WTC11 (cell line): ENCODE measurements around the gene SULF2. TPM values are rescaled to one million over a fixed set of nuclear protein-coding genes. Genes with fewer than 3 reads are reported as not detected.

Experiments used
- ATAC-seq: fragments of 200-7000 bp; cut with Tn5 transposase; 2 replicates; pipeline ENCODE4 v1.10.0; 2021; ENCODE audit warnings: mild to moderate bottlenecking, moderate library complexity
- CTCF ChIA-PET: fragments of 300-600 bp; sonication (Branson Sonifier 250); formaldehyde crosslinking; loops from one replicate; lab custom pipeline; 2021; ENCODE audit warnings: antibody characterized with exemption; lab: Charles Lee
- POLR2A ChIA-PET: fragments of 350-600 bp; sonication (Branson Sonifier 250); formaldehyde crosslinking; loops from one replicate; lab custom pipeline; 2021; ENCODE audit warnings: antibody characterized with exemption; lab: Charles Lee
- DNase-seq: peaks from one replicate; pipeline ENCODE4 v3.0.0; 2021; ENCODE audit warnings: low spot score
- H3K27ac Mint-ChIP-seq: 2 replicates; pipeline ENCODE4 v1.8.0; 2021; ENCODE audit warnings: mixed read lengths
- H3K27me3 Mint-ChIP-seq: 2 replicates; pipeline ENCODE4 v1.8.0; 2021; ENCODE audit warnings: low read depth, mild to moderate bottlenecking, moderate library complexity, mixed read lengths
- H3K36me3 Mint-ChIP-seq: 2 replicates; pipeline ENCODE4 v1.8.0; 2021; ENCODE audit warnings: mixed read lengths
- H3K4me1 Mint-ChIP-seq: 2 replicates; pipeline ENCODE4 v1.8.0; 2022; ENCODE audit warnings: mixed read lengths
- H3K4me3 Mint-ChIP-seq: 2 replicates; pipeline ENCODE4 v1.8.0; 2021; ENCODE audit warnings: mild to moderate bottlenecking, moderate library complexity, mixed read lengths
- H3K9me3 Mint-ChIP-seq: 2 replicates; pipeline ENCODE4 v1.8.0; 2021; ENCODE audit warnings: mixed read lengths
- ATF1 ChIP-seq: sonication (generic); formaldehyde crosslinking; IDR thresholded peaks from 2 replicates; pipeline ENCODE4 v1.8.1; 2023; ENCODE audit warnings: mild to moderate bottlenecking, moderate library complexity, missing genetic modification reagents
- CREB1 ChIP-seq: sonication (generic); formaldehyde crosslinking; IDR thresholded peaks from 2 replicates; pipeline ENCODE4 v1.8.0; 2023; ENCODE audit warnings: mild to moderate bottlenecking, missing genetic modification reagents
- FOXK1 ChIP-seq: sonication (generic); formaldehyde crosslinking; IDR thresholded peaks from 2 replicates; pipeline ENCODE4 v1.8.0; 2022; ENCODE audit warnings: mild to moderate bottlenecking, moderate library complexity, missing genetic modification reagents
- FOXP4 ChIP-seq: sonication (generic); formaldehyde crosslinking; IDR thresholded peaks from 2 replicates; pipeline ENCODE4 v1.8.0; 2022; ENCODE audit warnings: mild to moderate bottlenecking, missing genetic modification reagents
- IRF2 ChIP-seq: sonication (generic); formaldehyde crosslinking; IDR thresholded peaks from 2 replicates; pipeline ENCODE4 v1.8.0; 2022; ENCODE audit warnings: low read depth, missing genetic modification reagents, borderline replicate concordance
- JUN ChIP-seq: sonication (generic); formaldehyde crosslinking; IDR thresholded peaks from 2 replicates; pipeline ENCODE4 v1.8.0; 2023; ENCODE audit warnings: mild to moderate bottlenecking, missing genetic modification reagents
- MLX ChIP-seq: sonication (generic); formaldehyde crosslinking; IDR thresholded peaks from 2 replicates; pipeline ENCODE4 v1.8.1; 2023; ENCODE audit warnings: mild to moderate bottlenecking, missing genetic modification reagents, moderate library complexity
- MYBL2 ChIP-seq: sonication (generic); formaldehyde crosslinking; IDR thresholded peaks from 2 replicates; pipeline ENCODE4 v1.8.1; 2023; ENCODE audit warnings: mild to moderate bottlenecking, moderate library complexity, missing genetic modification reagents
- NFYB ChIP-seq: sonication (generic); formaldehyde crosslinking; conservative IDR thresholded peaks from 2 replicates; pipeline ENCODE4 v1.8.0; 2022; ENCODE audit warnings: low read depth, missing genetic modification reagents
- RORB ChIP-seq: fragments of 250-450 bp; sonication (Bioruptor Pico); IDR thresholded peaks from 2 replicates; pipeline ENCODE4 v1.9.0; 2021; ENCODE audit warnings: mild to moderate bottlenecking
- SMAD3 ChIP-seq: sonication (generic); formaldehyde crosslinking; IDR thresholded peaks from 2 replicates; pipeline ENCODE4 v1.8.0; 2022; ENCODE audit warnings: missing genetic modification reagents, mild to moderate bottlenecking, borderline replicate concordance
- TEAD1 ChIP-seq: sonication (generic); formaldehyde crosslinking; IDR thresholded peaks from 2 replicates; pipeline ENCODE4 v1.8.0; 2022; ENCODE audit warnings: mild to moderate bottlenecking, missing genetic modification reagents
- ZMAT4 ChIP-seq: fragments of 250-450 bp; sonication (Bioruptor Pico); IDR thresholded peaks from 2 replicates; pipeline ENCODE4 v1.9.0; 2021; ENCODE audit warnings: mild to moderate bottlenecking
- ZNF138 ChIP-seq: sonication (generic); formaldehyde crosslinking; conservative IDR thresholded peaks from 2 replicates; pipeline ENCODE4 v1.8.1; 2022; ENCODE audit warnings: mild to moderate bottlenecking, moderate library complexity, missing genetic modification reagents
- ZNF232 ChIP-seq: sonication (generic); formaldehyde crosslinking; IDR thresholded peaks from 2 replicates; pipeline ENCODE4 v1.8.0; 2022; ENCODE audit warnings: mild to moderate bottlenecking, missing genetic modification reagents
- ZNF416 ChIP-seq: fragments of 250-450 bp; sonication (Bioruptor Pico); IDR thresholded peaks from 2 replicates; pipeline ENCODE4 v1.9.0; 2021; ENCODE audit warnings: mild to moderate bottlenecking, inconsistent platforms
- total RNA-seq: library from RNA; stranded (reverse); gene quantifications from 3 replicates; pipeline ENCODE4 v1.2.3, GENCODE V29; 2021
- TF ChIP-seq, protein P1 (sequence below): sonication (generic); formaldehyde crosslinking; IDR thresholded peaks from 2 replicates; pipeline ENCODE4 v1.8.0; 2022; ENCODE audit warnings: missing genetic modification reagents
- TF ChIP-seq, protein P2 (sequence below): fragments of 250-450 bp; sonication (Bioruptor Pico); IDR thresholded peaks from 2 replicates; pipeline ENCODE4 v2.1.2; 2022; ENCODE audit warnings: mild to moderate bottlenecking, moderate library complexity
- TF ChIP-seq, protein P3 (sequence below): fragments of 250-450 bp; sonication (Bioruptor Pico); IDR thresholded peaks from 2 replicates; pipeline ENCODE4 v1.9.0; 2021; ENCODE audit warnings: moderate library complexity, mild to moderate bottlenecking, inconsistent platforms, borderline replicate concordance
- TF ChIP-seq, protein P4 (sequence below): sonication (generic); formaldehyde crosslinking; IDR thresholded peaks from 2 replicates; pipeline ENCODE4 v1.8.1; 2023; ENCODE audit warnings: mild to moderate bottlenecking, missing genetic modification reagents
- TF ChIP-seq, protein P5 (sequence below): sonication (generic); formaldehyde crosslinking; IDR thresholded peaks from 2 replicates; pipeline ENCODE4 v1.8.0; 2022; ENCODE audit warnings: mild to moderate bottlenecking, missing genetic modification reagents

Gene SULF2
- total RNA-seq, 1 experiment from 2014 or later, result 36.0 TPM

- POLR2A ChIA-PET, result no interaction called here
- peak overlapping the region; percentile 76 for H3K4me3 Mint-ChIP-seq
- no peaks in the 10 kb centered on the region for H3K36me3 Mint-ChIP-seq
- H3K27ac Mint-ChIP-seq, result no peak overlapping the region
- H3K27me3 Mint-ChIP-seq, result peaks cover 38% of the 10 kb centered on the region
- CTCF ChIA-PET, result interaction anchor here (0.9 to 1.2 kb wide), 6 partner anchors 59 to 836 kb away, joined by 3 to 6 read pairs (median 4); no protein-coding TSS in a partner anchor
- no peak for ATAC-seq
- DNase-seq, result no peak
- peaks cover 38% of the 10 kb centered on the region for H3K4me1 Mint-ChIP-seq
- no peaks in the 10 kb centered on the region for H3K9me3 Mint-ChIP-seq
- no peak for TF ChIP-seq ZNF416 (CRISPR knock-in tag)
- no peak for TF ChIP-seq SMAD3 (CRISPR knock-in tag)
- no peak for TF ChIP-seq FOXK1
- TF ChIP-seq JUN, result no peak
- no peak for TF ChIP-seq ZNF138
- TF ChIP-seq, protein P1, sequence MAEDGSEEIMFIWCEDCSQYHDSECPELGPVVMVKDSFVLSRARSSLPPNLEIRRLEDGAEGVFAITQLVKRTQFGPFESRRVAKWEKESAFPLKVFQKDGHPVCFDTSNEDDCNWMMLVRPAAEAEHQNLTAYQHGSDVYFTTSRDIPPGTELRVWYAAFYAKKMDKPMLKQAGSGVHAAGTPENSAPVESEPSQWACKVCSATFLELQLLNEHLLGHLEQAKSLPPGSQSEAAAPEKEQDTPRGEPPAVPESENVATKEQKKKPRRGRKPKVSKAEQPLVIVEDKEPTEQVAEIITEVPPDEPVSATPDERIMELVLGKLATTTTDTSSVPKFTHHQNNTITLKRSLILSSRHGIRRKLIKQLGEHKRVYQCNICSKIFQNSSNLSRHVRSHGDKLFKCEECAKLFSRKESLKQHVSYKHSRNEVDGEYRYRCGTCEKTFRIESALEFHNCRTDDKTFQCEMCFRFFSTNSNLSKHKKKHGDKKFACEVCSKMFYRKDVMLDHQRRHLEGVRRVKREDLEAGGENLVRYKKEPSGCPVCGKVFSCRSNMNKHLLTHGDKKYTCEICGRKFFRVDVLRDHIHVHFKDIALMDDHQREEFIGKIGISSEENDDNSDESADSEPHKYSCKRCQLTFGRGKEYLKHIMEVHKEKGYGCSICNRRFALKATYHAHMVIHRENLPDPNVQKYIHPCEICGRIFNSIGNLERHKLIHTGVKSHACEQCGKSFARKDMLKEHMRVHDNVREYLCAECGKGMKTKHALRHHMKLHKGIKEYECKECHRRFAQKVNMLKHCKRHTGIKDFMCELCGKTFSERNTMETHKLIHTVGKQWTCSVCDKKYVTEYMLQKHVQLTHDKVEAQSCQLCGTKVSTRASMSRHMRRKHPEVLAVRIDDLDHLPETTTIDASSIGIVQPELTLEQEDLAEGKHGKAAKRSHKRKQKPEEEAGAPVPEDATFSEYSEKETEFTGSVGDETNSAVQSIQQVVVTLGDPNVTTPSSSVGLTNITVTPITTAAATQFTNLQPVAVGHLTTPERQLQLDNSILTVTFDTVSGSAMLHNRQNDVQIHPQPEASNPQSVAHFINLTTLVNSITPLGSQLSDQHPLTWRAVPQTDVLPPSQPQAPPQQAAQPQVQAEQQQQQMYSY (CRISPR knock-in tag), result no peak
- no peak for TF ChIP-seq MYBL2 (CRISPR knock-in tag)
Measured at GRCh38 chr20:47783828-47784598, 1.3 kb downstream of the SULF2 start.

DNA sequence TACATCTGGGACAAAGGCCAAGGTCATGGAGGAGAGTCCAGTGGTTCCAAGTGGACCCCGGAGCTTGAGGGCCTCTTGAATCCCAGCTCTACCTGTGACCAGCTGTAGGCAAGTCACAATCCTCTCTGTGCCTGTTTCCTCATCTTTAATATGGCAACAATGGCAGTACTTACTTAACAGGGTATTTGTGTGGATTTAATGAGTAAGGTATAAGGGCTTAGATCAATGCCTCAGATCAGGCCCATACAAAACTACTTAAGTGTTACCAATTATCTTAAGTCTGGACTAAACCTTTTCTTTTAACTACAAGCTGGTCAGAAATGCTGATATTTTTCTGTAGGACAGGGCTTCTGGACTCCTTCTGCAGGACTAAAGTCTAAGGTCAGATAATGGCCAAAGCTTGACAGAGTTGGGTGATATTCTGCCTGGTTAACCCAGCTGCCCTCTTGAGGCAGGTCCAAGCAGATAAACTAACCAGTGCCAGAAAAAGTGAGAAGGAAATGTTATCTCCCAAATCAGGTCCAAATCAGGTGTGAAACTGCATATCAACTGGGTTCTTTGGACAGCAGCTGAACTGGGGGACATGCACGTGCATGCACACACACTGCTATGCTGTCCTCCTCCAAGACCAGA is 2.2 kb downstream of the SULF2 start:
- no peak overlapping the region for H3K27ac Mint-ChIP-seq
- CTCF ChIA-PET, result interaction anchor here (0.5 to 1.2 kb wide), 3 partner anchors 74 to 837 kb away, joined by 3 to 5 read pairs (median 3); no protein-coding TSS in a partner anchor
- DNase-seq (no peak), ATAC-seq (no peak)
- no peaks in the 10 kb centered on the region for H3K9me3 Mint-ChIP-seq
- POLR2A ChIA-PET, result no interaction called here
- no peak overlapping the region for H3K4me3 Mint-ChIP-seq
- no peaks in the 10 kb centered on the region for H3K36me3 Mint-ChIP-seq
- peaks cover 37% of the 10 kb centered on the region for H3K4me1 Mint-ChIP-seq
- peaks cover 38% of the 10 kb centered on the region for H3K27me3 Mint-ChIP-seq
- TF ChIP-seq NFYB (CRISPR knock-in tag) (no peak), ZNF232 (CRISPR knock-in tag) (no peak), ZMAT4 (CRISPR knock-in tag) (no peak), MLX (CRISPR knock-in tag) (no peak), RORB (no peak), CREB1 (CRISPR knock-in tag) (no peak), IRF2 (CRISPR knock-in tag) (no peak), MYBL2 (CRISPR knock-in tag) (no peak), TEAD1 (CRISPR knock-in tag) (no peak), ATF1 (no peak), FOXP4 (no peak)
- TF ChIP-seq, protein P2, sequence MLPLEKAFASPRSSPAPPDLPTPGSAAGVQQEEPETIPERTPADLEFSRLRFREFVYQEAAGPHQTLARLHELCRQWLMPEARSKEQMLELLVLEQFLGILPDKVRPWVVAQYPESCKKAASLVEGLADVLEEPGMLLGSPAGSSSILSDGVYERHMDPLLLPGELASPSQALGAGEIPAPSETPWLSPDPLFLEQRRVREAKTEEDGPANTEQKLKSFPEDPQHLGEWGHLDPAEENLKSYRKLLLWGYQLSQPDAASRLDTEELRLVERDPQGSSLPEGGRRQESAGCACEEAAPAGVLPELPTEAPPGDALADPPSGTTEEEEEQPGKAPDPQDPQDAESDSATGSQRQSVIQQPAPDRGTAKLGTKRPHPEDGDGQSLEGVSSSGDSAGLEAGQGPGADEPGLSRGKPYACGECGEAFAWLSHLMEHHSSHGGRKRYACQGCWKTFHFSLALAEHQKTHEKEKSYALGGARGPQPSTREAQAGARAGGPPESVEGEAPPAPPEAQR, result no peak
- TF ChIP-seq, protein P3, sequence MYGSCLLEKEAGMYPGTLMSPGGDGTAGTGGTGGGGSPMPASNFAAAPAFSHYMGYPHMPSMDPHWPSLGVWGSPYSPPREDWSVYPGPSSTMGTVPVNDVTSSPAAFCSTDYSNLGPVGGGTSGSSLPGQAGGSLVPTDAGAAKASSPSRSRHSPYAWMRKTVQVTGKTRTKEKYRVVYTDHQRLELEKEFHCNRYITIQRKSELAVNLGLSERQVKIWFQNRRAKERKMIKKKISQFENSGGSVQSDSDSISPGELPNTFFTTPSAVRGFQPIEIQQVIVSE (CRISPR knock-in tag), result no peak
- TF ChIP-seq, protein P4, sequence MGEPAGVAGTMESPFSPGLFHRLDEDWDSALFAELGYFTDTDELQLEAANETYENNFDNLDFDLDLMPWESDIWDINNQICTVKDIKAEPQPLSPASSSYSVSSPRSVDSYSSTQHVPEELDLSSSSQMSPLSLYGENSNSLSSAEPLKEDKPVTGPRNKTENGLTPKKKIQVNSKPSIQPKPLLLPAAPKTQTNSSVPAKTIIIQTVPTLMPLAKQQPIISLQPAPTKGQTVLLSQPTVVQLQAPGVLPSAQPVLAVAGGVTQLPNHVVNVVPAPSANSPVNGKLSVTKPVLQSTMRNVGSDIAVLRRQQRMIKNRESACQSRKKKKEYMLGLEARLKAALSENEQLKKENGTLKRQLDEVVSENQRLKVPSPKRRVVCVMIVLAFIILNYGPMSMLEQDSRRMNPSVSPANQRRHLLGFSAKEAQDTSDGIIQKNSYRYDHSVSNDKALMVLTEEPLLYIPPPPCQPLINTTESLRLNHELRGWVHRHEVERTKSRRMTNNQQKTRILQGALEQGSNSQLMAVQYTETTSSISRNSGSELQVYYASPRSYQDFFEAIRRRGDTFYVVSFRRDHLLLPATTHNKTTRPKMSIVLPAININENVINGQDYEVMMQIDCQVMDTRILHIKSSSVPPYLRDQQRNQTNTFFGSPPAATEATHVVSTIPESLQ, result no peak
- TF ChIP-seq, protein P5, sequence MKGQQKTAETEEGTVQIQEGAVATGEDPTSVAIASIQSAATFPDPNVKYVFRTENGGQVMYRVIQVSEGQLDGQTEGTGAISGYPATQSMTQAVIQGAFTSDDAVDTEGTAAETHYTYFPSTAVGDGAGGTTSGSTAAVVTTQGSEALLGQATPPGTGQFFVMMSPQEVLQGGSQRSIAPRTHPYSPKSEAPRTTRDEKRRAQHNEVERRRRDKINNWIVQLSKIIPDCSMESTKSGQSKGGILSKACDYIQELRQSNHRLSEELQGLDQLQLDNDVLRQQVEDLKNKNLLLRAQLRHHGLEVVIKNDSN (CRISPR knock-in tag), result no peak
